ENCODE data around the gene ZC3H10.

The ZC3H10 gene

GRCh38 chr12:56158029-56158925 is 40.2 kb downstream of the ZC3H10 start, which contains the start of gene MYL6:
MYL6 (plus strand) TSS chr12:56158359; CDS start chr12:56158402, 43 bp downstream.
- H3K4me3 ChIP-seq (ENCODE audit: low read depth in 1 of 2, low read length in 2 of 2), result peak within 1 kb of the TSS; percentile 74 to 100
- H3K36me3 ChIP-seq (ENCODE audit: control insufficient read depth in 1 of 2, insufficient read depth in 2 of 2, low read length in 2 of 2), result peaks cover 34 to 37% of the 10 kb centered on the region in 2 donors
- no peaks in the 10 kb centered on the region for H3K9me3 ChIP-seq (ENCODE audit: control insufficient read depth in 1 of 2, low read length in 2 of 2)
- H3K27ac ChIP-seq (ENCODE audit: low read length), result peak within 1 kb of the TSS; percentile 100
- no peaks in the 10 kb centered on the region for H3K27me3 ChIP-seq (ENCODE audit: low read depth, low read length)
- H3K4me1 ChIP-seq (ENCODE audit: control insufficient read depth in 1 of 2, insufficient read depth in 2 of 2, low read length in 2 of 2), result peaks cover 15 to 42% of the 10 kb centered on the region in 2 donors

DNA sequence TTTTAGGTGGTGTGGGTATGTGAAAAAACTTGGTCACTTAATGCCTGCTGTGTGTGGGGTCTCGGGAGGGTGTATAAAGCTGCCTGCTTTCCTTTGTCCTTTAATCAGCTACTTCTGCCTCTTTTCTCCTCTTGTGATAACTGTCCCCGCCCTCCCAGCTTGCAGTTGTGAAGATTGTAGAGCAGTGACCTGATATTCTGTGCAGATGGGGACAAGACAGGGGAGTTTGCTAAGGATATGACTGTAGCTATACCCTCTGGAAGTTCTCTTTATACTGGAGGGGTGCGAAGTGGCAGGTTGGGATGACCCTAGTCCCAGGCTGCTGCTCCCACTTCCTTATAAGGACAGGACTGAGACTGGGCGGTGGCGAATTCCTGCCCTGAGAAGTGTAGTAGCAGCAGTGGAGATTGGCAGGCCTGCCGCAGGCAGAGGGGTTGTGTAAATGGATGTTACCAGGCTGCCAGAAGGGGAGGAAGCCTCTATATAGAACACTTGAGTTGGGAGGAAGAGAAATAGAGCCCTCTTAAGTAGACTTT is 40.9 kb downstream of the ZC3H10 start:
- H3K4me1 ChIP-seq (ENCODE audit: control insufficient read depth in 1 of 2, insufficient read depth in 2 of 2, low read length in 2 of 2), result peaks cover 13 to 42% of the 10 kb centered on the region in 2 donors
- peak overlapping the region; percentile 71 to 100 for H3K4me3 ChIP-seq (ENCODE audit: low read depth in 1 of 2, low read length in 2 of 2)
- H3K9me3 ChIP-seq (ENCODE audit: control insufficient read depth in 1 of 2, low read length in 2 of 2), result no peaks in the 10 kb centered on the region
- H3K27me3 ChIP-seq (ENCODE audit: low read depth, low read length), result no peaks in the 10 kb centered on the region
- H3K27ac ChIP-seq (ENCODE audit: low read length), result peak overlapping the region; percentile 100
- peaks cover 37 to 41% of the 10 kb centered on the region in 2 donors for H3K36me3 ChIP-seq (ENCODE audit: control insufficient read depth in 1 of 2, insufficient read depth in 2 of 2, low read length in 2 of 2)

DNA sequence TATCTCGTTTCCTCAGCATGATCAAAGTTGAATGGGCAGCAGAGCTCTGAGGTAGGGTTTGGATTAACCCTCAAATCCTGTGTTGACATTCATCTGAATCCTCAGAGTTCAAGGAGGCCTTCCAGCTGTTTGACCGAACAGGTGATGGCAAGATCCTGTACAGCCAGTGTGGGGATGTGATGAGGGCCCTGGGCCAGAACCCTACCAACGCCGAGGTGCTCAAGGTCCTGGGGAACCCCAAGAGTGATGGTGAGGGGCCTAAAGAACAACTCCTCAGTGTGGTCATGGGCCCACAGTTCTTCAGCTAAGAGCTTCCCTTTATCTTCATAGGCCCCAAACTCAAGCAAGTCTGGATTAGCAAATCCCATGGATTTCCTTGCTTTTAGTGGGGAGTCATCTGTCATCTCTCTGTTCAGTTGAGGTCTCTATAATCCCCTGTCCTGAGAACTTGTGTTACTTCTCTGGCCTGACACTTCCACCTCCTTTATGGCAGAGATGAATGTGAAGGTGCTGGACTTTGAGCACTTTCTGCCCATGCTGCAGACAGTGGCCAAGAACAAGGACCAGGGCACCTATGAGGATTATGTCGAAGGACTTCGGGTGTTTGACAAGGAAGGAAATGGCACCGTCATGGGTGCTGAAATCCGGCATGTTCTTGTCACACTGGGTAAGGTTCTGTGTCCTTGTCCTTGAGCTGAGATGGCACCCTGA is 41.6 kb downstream of the ZC3H10 start:
- peaks cover 13 to 42% of the 10 kb centered on the region in 2 donors for H3K4me1 ChIP-seq (ENCODE audit: control insufficient read depth in 1 of 2, insufficient read depth in 2 of 2, low read length in 2 of 2)
- peaks cover 43 to 44% of the 10 kb centered on the region in 2 donors for H3K36me3 ChIP-seq (ENCODE audit: control insufficient read depth in 1 of 2, insufficient read depth in 2 of 2, low read length in 2 of 2)
- peak overlapping the region; percentile 100 for H3K27ac ChIP-seq (ENCODE audit: low read length)
- peak overlapping the region; percentile 71 to 100 for H3K4me3 ChIP-seq (ENCODE audit: low read depth in 1 of 2, low read length in 2 of 2)
- H3K9me3 ChIP-seq (ENCODE audit: control insufficient read depth in 1 of 2, low read length in 2 of 2), result no peaks in the 10 kb centered on the region
- no peaks in the 10 kb centered on the region for H3K27me3 ChIP-seq (ENCODE audit: low read depth, low read length)

DNA sequence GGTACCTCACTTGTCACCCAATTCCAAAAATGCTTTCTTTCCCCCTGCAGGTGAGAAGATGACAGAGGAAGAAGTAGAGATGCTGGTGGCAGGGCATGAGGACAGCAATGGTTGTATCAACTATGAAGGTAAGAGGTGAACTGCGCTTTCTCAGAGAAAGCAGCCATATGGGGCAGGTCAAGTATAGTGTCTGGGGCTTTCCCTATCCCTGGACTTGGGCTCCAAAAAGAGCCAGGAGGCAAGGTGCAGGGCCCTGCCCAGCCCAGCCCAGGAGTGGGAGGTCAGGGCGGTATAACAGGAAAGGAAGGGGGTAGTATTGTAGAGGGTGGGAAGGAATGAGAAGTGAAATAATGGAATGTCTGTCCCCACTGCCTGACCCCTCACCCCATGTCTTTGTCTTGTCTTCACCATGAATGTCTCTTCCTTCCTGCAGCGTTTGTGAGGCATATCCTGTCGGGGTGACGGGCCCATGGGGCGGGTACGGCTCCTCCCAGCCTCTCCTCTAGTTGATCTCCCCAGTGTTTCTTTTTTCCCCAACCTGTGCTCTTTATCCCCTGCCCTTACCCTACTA is 42.2 kb downstream of the ZC3H10 start:
- Histone ChIP-seq H3K27ac (ENCODE audit: low read length) (peak overlapping the region; percentile 100), H3K9me3 (ENCODE audit: control insufficient read depth in 1 of 2, low read length in 2 of 2) (no peaks in the 10 kb centered on the region), H3K27me3 (ENCODE audit: low read depth, low read length) (no peaks in the 10 kb centered on the region), H3K4me3 (ENCODE audit: low read depth in 1 of 2, low read length in 2 of 2) (peak overlapping the region; percentile 71 to 100), H3K4me1 (ENCODE audit: control insufficient read depth in 1 of 2, insufficient read depth in 2 of 2, low read length in 2 of 2) (peaks cover 13 to 42% of the 10 kb centered on the region in 2 donors), H3K36me3 (ENCODE audit: control insufficient read depth in 1 of 2, insufficient read depth in 2 of 2, low read length in 2 of 2) (peaks cover 44 to 50% of the 10 kb centered on the region in 2 donors)

DNA sequence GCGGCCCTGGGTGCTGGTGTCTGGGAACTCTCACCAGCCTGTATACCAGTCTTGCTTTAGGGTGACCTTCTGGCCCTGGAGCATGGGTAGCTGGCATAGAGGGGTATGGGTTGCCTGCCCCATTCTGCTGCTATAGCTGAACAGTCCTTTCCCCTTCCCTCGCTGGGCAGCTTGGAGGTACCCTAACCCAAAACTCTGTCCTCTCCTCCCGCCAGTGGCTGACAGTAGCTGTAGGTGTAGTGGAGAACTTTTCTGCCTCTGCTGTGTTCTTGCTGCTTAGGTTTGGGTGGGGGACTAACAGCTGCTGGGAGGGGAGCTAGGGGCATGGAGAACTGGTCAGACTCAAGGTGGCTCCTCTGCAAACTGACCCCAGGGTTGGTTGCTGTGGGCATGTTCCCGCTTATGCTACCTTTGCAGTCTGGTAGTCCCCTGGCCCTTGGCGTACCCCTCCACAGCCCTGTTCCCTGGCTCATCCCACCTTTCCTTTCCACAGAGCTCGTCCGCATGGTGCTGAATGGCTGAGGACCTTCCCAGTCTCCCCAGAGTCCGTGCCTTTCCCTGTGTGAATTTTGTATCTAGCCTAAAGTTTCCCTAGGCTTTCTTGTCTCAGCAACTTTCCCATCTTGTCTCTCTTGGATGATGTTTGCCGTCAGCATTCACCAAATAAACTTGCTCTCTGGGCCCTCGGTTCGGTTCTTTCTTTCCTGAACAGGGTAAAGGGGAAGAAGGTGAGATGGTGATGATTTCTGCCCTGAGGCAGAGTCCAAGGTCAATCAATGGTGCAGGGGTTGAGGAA is 43.0 kb downstream of the ZC3H10 start:
- Histone ChIP-seq H3K27ac (ENCODE audit: low read length) (peak overlapping the region; percentile 100), H3K27me3 (ENCODE audit: low read depth, low read length) (no peaks in the 10 kb centered on the region), H3K4me1 (ENCODE audit: control insufficient read depth in 1 of 2, insufficient read depth in 2 of 2, low read length in 2 of 2) (peaks cover 13 to 42% of the 10 kb centered on the region in 2 donors), H3K9me3 (ENCODE audit: control insufficient read depth in 1 of 2, low read length in 2 of 2) (no peaks in the 10 kb centered on the region), H3K36me3 (ENCODE audit: control insufficient read depth in 1 of 2, insufficient read depth in 2 of 2, low read length in 2 of 2) (peaks cover 48 to 58% of the 10 kb centered on the region in 2 donors), H3K4me3 (ENCODE audit: low read depth in 1 of 2, low read length in 2 of 2) (peak overlapping the region; percentile 71 to 100)

DNA sequence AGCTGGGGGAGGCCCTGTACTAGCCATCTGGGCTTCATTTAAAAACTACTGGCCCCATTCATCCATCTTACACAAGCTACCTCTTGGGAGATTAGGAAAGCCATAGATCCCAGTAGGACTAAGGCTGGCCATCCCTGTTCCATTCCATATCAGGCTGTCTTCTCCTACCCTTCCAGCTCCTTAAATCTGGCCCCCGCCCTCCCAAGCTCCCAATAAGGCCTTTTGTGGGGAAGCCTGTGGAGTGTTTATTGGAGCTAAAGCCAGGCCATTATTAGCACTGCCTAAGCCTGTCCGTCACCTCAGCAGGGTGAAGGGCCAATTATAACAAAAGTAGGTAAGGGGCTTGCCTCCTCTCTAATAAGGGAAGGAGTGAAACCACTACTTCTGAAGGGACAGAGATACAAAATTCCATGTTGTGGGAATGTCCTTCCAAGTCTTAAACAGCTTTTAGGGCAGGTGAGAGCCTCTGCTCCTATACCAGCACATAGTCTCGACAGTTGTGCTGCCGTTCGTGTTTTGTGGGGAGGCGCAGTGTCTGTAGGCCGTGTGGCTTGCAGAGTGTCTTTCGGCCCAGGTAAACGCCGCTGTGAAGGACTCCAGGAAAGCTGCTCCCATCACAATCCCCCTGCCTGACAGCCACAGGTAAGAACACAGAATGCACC is 43.8 kb downstream of the ZC3H10 start:
- Histone ChIP-seq H3K9me3 (ENCODE audit: control insufficient read depth in 1 of 2, low read length in 2 of 2) (no peaks in the 10 kb centered on the region), H3K4me3 (ENCODE audit: low read depth in 1 of 2, low read length in 2 of 2) (peak overlapping the region; percentile 71 to 100), H3K27me3 (ENCODE audit: low read depth, low read length) (no peaks in the 10 kb centered on the region), H3K4me1 (ENCODE audit: control insufficient read depth in 1 of 2, insufficient read depth in 2 of 2, low read length in 2 of 2) (peaks cover 13 to 42% of the 10 kb centered on the region in 2 donors), H3K27ac (ENCODE audit: low read length) (peak overlapping the region; percentile 100), H3K36me3 (ENCODE audit: control insufficient read depth in 1 of 2, insufficient read depth in 2 of 2, low read length in 2 of 2) (peaks cover 48 to 64% of the 10 kb centered on the region in 2 donors)

DNA sequence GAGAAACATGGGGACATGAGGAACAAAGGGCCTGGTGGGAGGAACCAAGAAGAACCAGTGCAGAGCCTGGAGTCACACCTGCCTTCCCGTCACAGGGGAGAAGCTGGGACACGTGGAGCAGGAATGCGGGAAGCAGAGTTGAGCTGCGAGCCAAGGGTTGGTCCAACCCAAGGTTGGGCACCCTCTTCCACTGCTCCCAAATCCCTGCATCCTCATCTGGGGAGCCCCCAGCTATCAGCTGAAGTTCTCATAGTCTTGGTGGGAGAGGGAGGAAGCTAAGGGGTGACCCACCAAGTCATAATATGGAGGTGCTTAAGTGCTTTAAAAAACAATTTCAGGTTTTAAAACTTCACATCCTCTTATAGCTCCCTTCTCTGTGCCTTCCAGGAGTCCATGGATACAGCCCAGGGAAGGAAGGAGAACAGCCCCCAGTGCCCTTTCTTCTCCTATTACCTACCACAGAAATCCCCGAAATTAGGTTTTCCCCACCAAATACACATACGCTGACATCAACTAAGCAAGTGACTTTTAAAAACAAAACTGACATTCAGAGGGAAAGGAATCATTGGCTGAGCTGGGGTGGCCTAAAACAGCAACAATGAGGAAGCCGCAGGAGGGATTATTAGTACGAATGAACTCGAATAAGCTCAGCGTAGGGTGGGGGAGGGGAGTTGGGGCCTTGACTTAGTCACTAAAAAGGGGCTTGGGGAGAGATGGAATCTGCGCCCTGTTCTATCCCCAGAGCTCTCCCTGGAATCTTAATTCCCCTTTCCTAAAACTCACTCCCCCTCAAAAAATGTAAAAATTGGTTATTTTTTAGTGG is 44.6 kb downstream of the ZC3H10 start:
- no peak overlapping the region for H3K4me3 ChIP-seq (ENCODE audit: low read depth in 1 of 2, low read length in 2 of 2)
- H3K27ac ChIP-seq (ENCODE audit: low read length), result peak overlapping the region; percentile 22
- H3K36me3 ChIP-seq (ENCODE audit: control insufficient read depth in 1 of 2, insufficient read depth in 2 of 2, low read length in 2 of 2), result peaks cover 51 to 69% of the 10 kb centered on the region in 2 donors
- H3K27me3 ChIP-seq (ENCODE audit: low read depth, low read length), result no peaks in the 10 kb centered on the region
- no peaks in the 10 kb centered on the region for H3K9me3 ChIP-seq (ENCODE audit: control insufficient read depth in 1 of 2, low read length in 2 of 2)
- peaks cover 13 to 42% of the 10 kb centered on the region in 2 donors for H3K4me1 ChIP-seq (ENCODE audit: control insufficient read depth in 1 of 2, insufficient read depth in 2 of 2, low read length in 2 of 2)

GRCh38 chr12:56163533-56164344 is 45.7 kb downstream of the ZC3H10 start:
- Histone ChIP-seq H3K27ac (ENCODE audit: low read length) (no peak overlapping the region), H3K9me3 (ENCODE audit: control insufficient read depth in 1 of 2, low read length in 2 of 2) (no peaks in the 10 kb centered on the region), H3K4me1 (ENCODE audit: control insufficient read depth in 1 of 2, insufficient read depth in 2 of 2, low read length in 2 of 2) (peaks cover 13 to 42% of the 10 kb centered on the region in 2 donors), H3K36me3 (ENCODE audit: control insufficient read depth in 1 of 2, insufficient read depth in 2 of 2, low read length in 2 of 2) (peaks cover 56 to 76% of the 10 kb centered on the region in 2 donors), H3K4me3 (ENCODE audit: low read depth in 1 of 2, low read length in 2 of 2) (no peak overlapping the region), H3K27me3 (ENCODE audit: low read depth, low read length) (no peaks in the 10 kb centered on the region)

DNA sequence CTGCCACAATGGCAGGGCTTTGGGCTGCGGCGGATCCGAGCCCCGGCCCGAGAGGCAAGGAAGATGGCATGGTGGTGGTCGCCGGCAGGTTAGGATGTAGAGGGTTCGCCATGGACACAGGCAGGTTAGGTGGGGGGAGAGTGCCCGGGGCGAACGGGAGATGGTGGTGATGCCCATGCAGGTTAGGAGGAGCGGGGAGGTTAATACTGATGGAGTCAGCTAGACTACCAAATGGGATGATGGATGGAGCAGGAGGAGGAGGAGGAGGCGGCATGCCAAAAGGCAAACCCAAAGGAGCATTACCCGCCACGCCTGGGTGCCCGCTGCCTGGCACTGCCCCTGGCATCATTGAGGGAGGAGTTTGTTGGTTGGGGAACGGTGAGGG is 46.3 kb downstream of the ZC3H10 start:
- H3K27me3 ChIP-seq (ENCODE audit: low read depth, low read length), result no peaks in the 10 kb centered on the region
- peaks cover 55 to 82% of the 10 kb centered on the region in 2 donors for H3K36me3 ChIP-seq (ENCODE audit: control insufficient read depth in 1 of 2, insufficient read depth in 2 of 2, low read length in 2 of 2)
- no peak overlapping the region for H3K4me3 ChIP-seq (ENCODE audit: low read depth in 1 of 2, low read length in 2 of 2)
- H3K27ac ChIP-seq (ENCODE audit: low read length), result no peak overlapping the region
- peaks cover 13 to 41% of the 10 kb centered on the region in 2 donors for H3K4me1 ChIP-seq (ENCODE audit: control insufficient read depth in 1 of 2, insufficient read depth in 2 of 2, low read length in 2 of 2)
- H3K9me3 ChIP-seq (ENCODE audit: control insufficient read depth in 1 of 2, low read length in 2 of 2), result no peaks in the 10 kb centered on the region

All from muscle layer of duodenum (tissue), 2 donors.